ENCODE results near the gene EHMT1.

DNA sequence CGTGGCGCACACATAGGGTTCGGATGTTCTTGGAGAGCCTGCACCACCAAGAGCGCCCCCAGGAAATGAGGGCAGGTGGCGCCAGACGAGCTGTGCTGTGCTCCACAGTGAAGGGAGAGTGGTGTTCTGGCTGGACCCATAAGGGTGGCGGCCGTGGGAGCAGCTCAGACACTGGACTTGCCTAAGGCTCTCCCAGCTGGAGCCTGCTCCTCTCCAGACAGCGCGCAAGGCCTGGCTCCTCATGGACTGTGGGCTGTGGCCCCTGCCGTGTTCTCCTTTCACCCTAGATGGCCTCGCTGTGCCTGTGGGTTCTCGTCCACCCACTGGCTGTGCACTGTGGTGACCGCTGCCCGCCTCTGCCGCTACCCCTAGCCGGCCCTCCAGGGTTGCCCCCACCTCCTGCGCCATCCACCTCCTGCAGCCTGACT is 92.9 kb downstream of the EHMT1 start:
- TF ChIP-seq POLR2AphosphoS5 (IDR thresholded peaks at IDR 0.05; ENCODE audit: borderline replicate concordance, low read depth, low read length) (no peak), EZH2 (IDR thresholded peaks at IDR 0.05) (no peak), FOXP2 (optimal IDR thresholded peaks at IDR 0.05; ENCODE audit: control extremely low read depth, extremely low read length, insufficient read depth) (no peak)
